HepG2 (cell line): ENCODE data around the gene RIN3. TPM values are rescaled to one million over a fixed set of nuclear protein-coding genes. Genes with fewer than 3 reads are reported as not detected.

Experiments used
- ATAC-seq: fragments of 200-7000 bp; cut with Tn5 transposase; 3 replicates; pipeline ENCODE4 v1.9.1; 2020; ENCODE audit warnings: mild to moderate bottlenecking, moderate library complexity
- BruUV-seq: library from RNA; stranded (reverse); fragments of 400-500 nt; replicated peaks from 2 replicates; lab custom pipeline; 2021; lab: Mats Ljungman, UMichigan
- CTCF ChIA-PET: fragments of 300-600 bp; formaldehyde crosslinking; extraction: SDS; loops from one replicate; lab custom pipeline; 2021; ENCODE audit warnings: low total read pairs, inconsistent platforms, low intra/inter-chr PET ratio; lab: Yijun Ruan, JAX
- POLR2A ChIA-PET: fragments of 350-600 bp; sonication (Branson Sonifier 250); formaldehyde crosslinking; loops from one replicate; lab custom pipeline; 2020; ENCODE audit warnings: antibody characterized with exemption, inconsistent platforms; lab: Yijun Ruan, JAX
- DNase-seq: peaks from one replicate; pipeline ENCODE4 v3.0.0-alpha.2; 2015; ENCODE audit warnings: low spot score
- FAIRE-seq: peaks from 3 replicates; lab custom pipeline; 2011; peaks lifted over from hg19 to GRCh38; lab: Jason Lieb, UNC
- H2AFZ ChIP-seq: one replicate; pipeline ENCODE4 v1.6.1; 2011; ENCODE audit warnings: low read length, inconsistent platforms
- H3K27ac ChIP-seq: fragments of 300-600 bp; 3 replicates; pipeline ENCODE4 v1.8.0; 2011; ENCODE audit warnings: mixed run types, mild to moderate bottlenecking, mixed read lengths, low read length, inconsistent platforms; ENCODE audit not compliant: insufficient read depth; ENCODE audit errors: extremely low read length
- H3K27me3 ChIP-seq, 2 experiments: fragments of 200-600 bp in 1 of 2; 2 replicates in 1 of 2; 3 replicates in 1 of 2; pipeline versions ENCODE4 v1.6.0 to v1.8.0; 2011; ENCODE audit warnings: low read length in 2 of 2, mild to moderate bottlenecking in 2 of 2, moderate library complexity in 2 of 2, inconsistent platforms in 1 of 2; ENCODE audit not compliant: insufficient read depth in 2 of 2, control insufficient read depth in 1 of 2
- H3K36me3 ChIP-seq, 2 experiments: fragments of 200-600 bp in 1 of 2; replicated peaks in 1 of 2; 2 replicates in 1 of 2; 3 replicates in 1 of 2; pipeline versions ENCODE4 v1.5.1 to v1.8.0; 2011; ENCODE audit warnings: low read length in 2 of 2, inconsistent platforms in 1 of 2; ENCODE audit not compliant: insufficient read depth in 2 of 2, control insufficient read depth in 1 of 2
- H3K4me1 ChIP-seq: 2 replicates; pipeline ENCODE4 v1.5.1; 2012; ENCODE audit warnings: low read length, inconsistent platforms; ENCODE audit not compliant: insufficient read depth
- H3K4me2 ChIP-seq: 2 replicates; pipeline ENCODE4 v1.6.0; 2011; ENCODE audit warnings: low read depth, low read length, inconsistent platforms
- H3K4me3 ChIP-seq, 3 experiments: fragments of 200-600 bp in 1 of 3; sonication (generic), shearing (Covaris generic) in 1 of 3; replicated peaks in 1 of 3; 2 replicates each; pipeline ENCODE4 v1.5.1; 2011 to 2016; ENCODE audit warnings: low read length in 3 of 3, inconsistent platforms in 2 of 3, low read depth in 2 of 3, mild to moderate bottlenecking in 2 of 3, control low read depth in 1 of 3, mixed read lengths in 1 of 3; ENCODE audit not compliant: insufficient read depth in 1 of 3
- H3K79me2 ChIP-seq: one replicate; pipeline ENCODE4 v1.6.1; 2011; ENCODE audit warnings: low read length, inconsistent platforms; ENCODE audit not compliant: insufficient read depth
- H3K9ac ChIP-seq: 2 replicates; pipeline ENCODE4 v1.6.0; 2011; ENCODE audit warnings: mild to moderate bottlenecking, low read depth, low read length, inconsistent platforms; ENCODE audit not compliant: insufficient read depth
- H3K9me3 ChIP-seq: 2 replicates; pipeline ENCODE4 v1.5.1; 2012; ENCODE audit warnings: mild to moderate bottlenecking, low read length
- H4K20me1 ChIP-seq: 2 replicates; pipeline ENCODE4 v1.6.0; 2011; ENCODE audit warnings: inconsistent platforms, mild to moderate bottlenecking, low read length, moderate library complexity; ENCODE audit not compliant: insufficient read depth
- ASH2L ChIP-seq: fragments of 300-600, 200-600 bp; sonication (generic); IDR thresholded peaks from 2 replicates; pipeline ENCODE4 v1.7.0; 2017; ENCODE audit warnings: low read depth, mild to moderate bottlenecking, moderate library complexity, mixed read lengths, low read length; ENCODE audit not compliant: insufficient read length
- ATF7-NPFF ChIP-seq: sonication (generic); formaldehyde crosslinking; IDR thresholded peaks from 2 replicates; pipeline ENCODE4 v1.8.1; 2023; ENCODE audit warnings: mild to moderate bottlenecking, low read depth, missing genetic modification reagents, moderate library complexity
- ATRX ChIP-seq: sonication (generic); formaldehyde crosslinking; IDR thresholded peaks from 2 replicates; pipeline ENCODE4 v1.4.0; 2020; ENCODE audit warnings: missing genetic modification reagents, borderline replicate concordance
- FOXK2 ChIP-seq: fragments of 450-650 bp; IDR thresholded peaks from 2 replicates; pipeline ENCODE4 v1.6.1; 2016
- PCBP2 ChIP-seq: fragments of 200-400 bp; formaldehyde crosslinking; optimal IDR thresholded peaks from 2 replicates; pipeline ENCODE3; 2018; ENCODE audit warnings: low read length, low read depth; ENCODE audit not compliant: poor library complexity, severe bottlenecking
- PHF20 ChIP-seq: sonication (generic); formaldehyde crosslinking; IDR thresholded peaks from 2 replicates; pipeline ENCODE4 v1.5.0; 2020; ENCODE audit warnings: mild to moderate bottlenecking, missing genetic modification reagents
- PHF8 ChIP-seq: sonication (generic); formaldehyde crosslinking; IDR thresholded peaks from 2 replicates; pipeline ENCODE4 v1.5.0; 2020; ENCODE audit warnings: missing genetic modification reagents
- SOX5 ChIP-seq: IDR thresholded peaks from 2 replicates; pipeline ENCODE4 v1.6.1; 2016; ENCODE audit warnings: borderline replicate concordance
- SP140L ChIP-seq: sonication (generic); formaldehyde crosslinking; IDR thresholded peaks from 2 replicates; pipeline ENCODE4 v1.4.0; 2020; ENCODE audit warnings: missing genetic modification reagents, borderline replicate concordance
- TBX3 ChIP-seq: fragments of 450-650 bp; IDR thresholded peaks from 2 replicates; pipeline ENCODE4 v1.6.1; 2017; ENCODE audit warnings: antibody characterized with exemption, mild to moderate bottlenecking, inconsistent platforms, borderline replicate concordance
- TGIF2 ChIP-seq: IDR thresholded peaks from 2 replicates; pipeline ENCODE4 v1.6.1; 2016; ENCODE audit warnings: control low read depth, missing compliant biosample characterization
- ZBTB33 ChIP-seq: sonication (generic); formaldehyde crosslinking; IDR thresholded peaks from 2 replicates; pipeline ENCODE4 v1.4.0; 2020; ENCODE audit warnings: missing genetic modification reagents
- ZEB1 ChIP-seq: IDR thresholded peaks from 2 replicates; pipeline ENCODE4 v1.6.1; 2012; ENCODE audit warnings: mild to moderate bottlenecking, low read depth, inconsistent platforms; ENCODE audit not compliant: insufficient replicate concordance
- ZNF138 ChIP-seq: sonication (generic); formaldehyde crosslinking; IDR thresholded peaks from 2 replicates; pipeline ENCODE4 v1.5.0; 2020; ENCODE audit warnings: mild to moderate bottlenecking, low read depth, missing genetic modification reagents
- ZNF432 ChIP-seq: sonication (generic); formaldehyde crosslinking; IDR thresholded peaks from 2 replicates; pipeline ENCODE4 v1.5.0; 2020; ENCODE audit warnings: missing genetic modification reagents, mild to moderate bottlenecking, borderline replicate concordance
- ZNF570 ChIP-seq: sonication (generic); formaldehyde crosslinking; IDR thresholded peaks from 2 replicates; pipeline ENCODE4 v1.4.0; 2020; ENCODE audit warnings: mild to moderate bottlenecking, missing genetic modification reagents, borderline replicate concordance
- ZNF589 ChIP-seq: sonication (generic); formaldehyde crosslinking; conservative IDR thresholded peaks from 2 replicates; pipeline ENCODE4 v1.8.0; 2022; ENCODE audit warnings: mild to moderate bottlenecking, moderate library complexity, missing genetic modification reagents
- WGBS: methylation state at CpG from one replicate; pipeline ENCODE4 v1.1.6; 2017; ENCODE audit warnings: low lambda C conversion rate; 5-methylcytosine and 5-hydroxymethylcytosine counted together
- in situ Hi-C: cut with HindIII; loops from 2 replicates; pipeline ENCODE4 v1.10.0; 2017; ENCODE audit warnings: low pct_unique_long_range_greater_than_20kb; ENCODE audit not compliant: extremely low pct_ligation_motif_present
- intact Hi-C: fragments of 100-400 bp; cut with micrococcal nuclease; formaldehyde crosslinking; loops from one replicate; pipeline ENCODE4 v1.10.0; 2022; ENCODE audit not compliant: unreplicated experiment
- polyA plus RNA-seq, 8 experiments: library from polyadenylated mRNA; depleted of rRNA in 3 of 8; stranded (reverse) in 7 of 8; unstranded in 1 of 8; fragments of >200 nt; fragmentation: Illumina TruSeq in 4 of 8; extraction: Trizol in 4 of 8; gene quantifications; 2 replicates each; pipeline versions ENCODE4 v1.2.1 to v1.2.3, GENCODE V29; 2011 to 2016; ENCODE audit warnings: low read depth in 4 of 8, missing spikeins in 1 of 8, mixed read lengths in 1 of 8; ENCODE audit not compliant: insufficient read depth in 1 of 8
- total RNA-seq, 5 experiments: library from RNA; depleted of rRNA; stranded (reverse); fragments of >200 nt; fragmentation: Illumina TruSeq; extraction: Trizol; gene quantifications; 2 replicates each; pipeline ENCODE4 v1.2.3, GENCODE V29; 2016; ENCODE audit warnings: low read depth in 1 of 5
- TF ChIP-seq, protein P1 (sequence below): sonication (generic); formaldehyde crosslinking; IDR thresholded peaks from 2 replicates; pipeline ENCODE4 v1.8.0; 2022; ENCODE audit warnings: mild to moderate bottlenecking, missing genetic modification reagents
- TF ChIP-seq, protein P2 (sequence below): sonication (generic); formaldehyde crosslinking; IDR thresholded peaks from 2 replicates; pipeline ENCODE4 v1.4.0; 2020; ENCODE audit warnings: missing genetic modification reagents

RIN3 gene
- total and polyA plus RNA-seq, 2 of the 13 experiments (the other 11 are each of a cell fraction or from before 2014, with no cell fraction given), result 2.3 to 3.6 TPM

DNA sequence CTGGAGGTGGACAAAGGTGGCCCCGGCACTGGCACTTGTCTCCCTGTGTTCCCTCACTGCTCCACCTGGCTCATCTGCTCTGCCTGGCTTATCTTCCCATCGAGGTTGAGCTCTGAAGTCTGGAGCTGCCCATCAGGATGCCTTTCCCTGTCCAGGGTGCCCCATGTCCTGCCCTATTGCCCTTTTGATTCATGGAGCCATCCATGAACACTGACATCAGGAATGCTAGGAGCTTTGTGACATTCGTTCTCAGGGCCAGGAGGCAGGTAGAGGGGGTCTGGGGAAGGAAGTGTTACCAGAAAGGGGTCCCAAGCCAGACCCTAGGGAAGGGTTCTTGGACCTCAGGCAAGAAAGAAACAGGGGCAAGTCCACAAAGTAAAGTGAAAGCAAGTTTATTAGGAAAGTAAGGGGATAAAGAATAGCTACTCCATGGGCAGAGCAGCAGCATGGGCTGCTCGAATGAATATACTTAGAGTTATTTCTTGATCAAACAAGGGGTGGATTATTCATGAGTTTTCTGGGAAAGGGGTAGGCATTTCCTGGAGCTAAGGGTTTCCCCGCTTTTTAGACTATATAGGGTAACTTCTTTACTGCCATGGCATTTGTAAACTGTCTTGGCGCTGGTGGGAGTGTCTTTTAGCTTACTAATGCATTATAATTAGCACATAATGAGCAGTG is 51.6 kb downstream of the RIN3 start (continued):
- TF ChIP-seq, protein P1, sequence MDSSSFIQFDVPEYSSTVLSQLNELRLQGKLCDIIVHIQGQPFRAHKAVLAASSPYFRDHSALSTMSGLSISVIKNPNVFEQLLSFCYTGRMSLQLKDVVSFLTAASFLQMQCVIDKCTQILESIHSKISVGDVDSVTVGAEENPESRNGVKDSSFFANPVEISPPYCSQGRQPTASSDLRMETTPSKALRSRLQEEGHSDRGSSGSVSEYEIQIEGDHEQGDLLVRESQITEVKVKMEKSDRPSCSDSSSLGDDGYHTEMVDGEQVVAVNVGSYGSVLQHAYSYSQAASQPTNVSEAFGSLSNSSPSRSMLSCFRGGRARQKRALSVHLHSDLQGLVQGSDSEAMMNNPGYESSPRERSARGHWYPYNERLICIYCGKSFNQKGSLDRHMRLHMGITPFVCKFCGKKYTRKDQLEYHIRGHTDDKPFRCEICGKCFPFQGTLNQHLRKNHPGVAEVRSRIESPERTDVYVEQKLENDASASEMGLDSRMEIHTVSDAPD, result no peak

- Histone ChIP-seq H3K27me3 (no peaks in the 10 kb centered on the region), H3K4me3 (no peak overlapping the region), H3K27ac (no peak overlapping the region), H3K4me1 (peaks cover 24% of the 10 kb centered on the region), H4K20me1 (no peaks in the 10 kb centered on the region), H3K9ac (no peak overlapping the region), H2AFZ (no peak overlapping the region), H3K9me3 (peaks cover 8% of the 10 kb centered on the region; the same call in 1 of the 2 replicates), H3K79me2 (no peaks in the 10 kb centered on the region), H3K36me3 (peaks cover 6 to 15% of the 10 kb centered on the region in 2 experiments; a peak in 4 of 5 replicates), H3K4me2 (no peak overlapping the region)
- FAIRE-seq, result no peak
- no peak for ATAC-seq
- intact Hi-C loops (no loop called here), in situ Hi-C loops (no loop called here)
- no TSS peak for BruUV-seq
- ChIA-PET CTCF (no interaction called here), POLR2A (no interaction called here)
- DNase-seq, result no peak
- WGBS, result 88% methylated on average over 1 of the region's 2 CpGs
- no peak for TF ChIP-seq TGIF2 (CRISPR knock-in tag)
- no peak for TF ChIP-seq ATF7-NPFF (CRISPR knock-in tag)
- no peak for TF ChIP-seq SP140L
- TF ChIP-seq PCBP2, result no peak
- no peak for TF ChIP-seq ZNF432 (CRISPR knock-in tag)
- TF ChIP-seq ZNF138, result no peak
- TF ChIP-seq PHF20 (CRISPR knock-in tag), result no peak
- TF ChIP-seq PHF8 (CRISPR knock-in tag), result no peak
- TF ChIP-seq FOXK2, result no peak
- TF ChIP-seq ASH2L, result no peak
- no peak for TF ChIP-seq ZNF589 (CRISPR knock-in tag)
- TF ChIP-seq ATRX (CRISPR knock-in tag), result no peak
- TF ChIP-seq, protein P2, sequence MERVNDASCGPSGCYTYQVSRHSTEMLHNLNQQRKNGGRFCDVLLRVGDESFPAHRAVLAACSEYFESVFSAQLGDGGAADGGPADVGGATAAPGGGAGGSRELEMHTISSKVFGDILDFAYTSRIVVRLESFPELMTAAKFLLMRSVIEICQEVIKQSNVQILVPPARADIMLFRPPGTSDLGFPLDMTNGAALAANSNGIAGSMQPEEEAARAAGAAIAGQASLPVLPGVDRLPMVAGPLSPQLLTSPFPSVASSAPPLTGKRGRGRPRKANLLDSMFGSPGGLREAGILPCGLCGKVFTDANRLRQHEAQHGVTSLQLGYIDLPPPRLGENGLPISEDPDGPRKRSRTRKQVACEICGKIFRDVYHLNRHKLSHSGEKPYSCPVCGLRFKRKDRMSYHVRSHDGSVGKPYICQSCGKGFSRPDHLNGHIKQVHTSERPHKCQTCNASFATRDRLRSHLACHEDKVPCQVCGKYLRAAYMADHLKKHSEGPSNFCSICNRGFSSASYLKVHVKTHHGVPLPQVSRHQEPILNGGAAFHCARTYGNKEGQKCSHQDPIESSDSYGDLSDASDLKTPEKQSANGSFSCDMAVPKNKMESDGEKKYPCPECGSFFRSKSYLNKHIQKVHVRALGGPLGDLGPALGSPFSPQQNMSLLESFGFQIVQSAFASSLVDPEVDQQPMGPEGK, result no peak
- no peak for TF ChIP-seq ZEB1
- TF ChIP-seq ZNF570 (CRISPR knock-in tag), result no peak
- no peak for TF ChIP-seq TBX3
- no peak for TF ChIP-seq SOX5 (CRISPR knock-in tag)
- no peak for TF ChIP-seq ZBTB33 (CRISPR knock-in tag)
Observed at GRCh38 chr14:92565718-92566115, 52.1 kb downstream of the RIN3 start.
